Naive thymus-derived CD8-positive, alpha-beta T cell (primary cell): ENCODE data around the gene ATG101. TPM values are rescaled to one million over a fixed set of nuclear protein-coding genes. Genes with fewer than 3 reads are reported as not detected.

Experiments used
- ATAC-seq, 2 donors: fragments of 150-1000 bp; cut with Tn5 transposase in 1 of 2; sonication (Bioruptor Pico), chemical (Tn5 transposase) in 1 of 2; 1 replicate in 1 of 2; 2 replicates in 1 of 2; pipeline ENCODE4 v1.10.0; 2021; ENCODE audit warnings: mild to moderate bottlenecking in 2 of 2, moderate library complexity in 2 of 2
- POLR2A ChIA-PET: fragments of 350-600 bp; sonication (Branson Sonifier 250); formaldehyde crosslinking; loops from one replicate; lab custom pipeline; 2021; ENCODE audit warnings: antibody characterized with exemption; lab: Charles Lee
- DNase-seq, 10 donors: peaks; one replicate each; pipeline versions ENCODE4 v3.0.0 to v3.0.0-alpha.2; 2020 to 2022
- H3K27ac Mint-ChIP-seq, 10 donors: one replicate each; pipeline ENCODE4 v1.8.0; 2020 to 2022; ENCODE audit warnings: mild to moderate bottlenecking in 10 of 10, mixed read lengths in 10 of 10, moderate library complexity in 4 of 10, inconsistent platforms in 1 of 10
- H3K27me3 Mint-ChIP-seq, 5 donors: one replicate each; pipeline ENCODE4 v1.8.0; 2021 to 2022; ENCODE audit warnings: mixed read lengths in 5 of 5
- H3K36me3 Mint-ChIP-seq, 3 donors: one replicate each; pipeline ENCODE4 v1.8.0; 2020 to 2022; ENCODE audit warnings: mixed read lengths in 3 of 3, mild to moderate bottlenecking in 2 of 3, inconsistent platforms in 1 of 3
- H3K4me1 Mint-ChIP-seq, 4 donors: one replicate each; pipeline ENCODE4 v1.8.0; 2021 to 2022; ENCODE audit warnings: mixed read lengths in 4 of 4
- H3K4me3 Mint-ChIP-seq, 10 donors: one replicate each; pipeline ENCODE4 v1.8.0; 2020 to 2022; ENCODE audit warnings: mild to moderate bottlenecking in 10 of 10, mixed read lengths in 10 of 10, moderate library complexity in 6 of 10, inconsistent platforms in 1 of 10
- H3K9me3 Mint-ChIP-seq, 9 donors: one replicate each; pipeline ENCODE4 v1.8.0; 2020 to 2022; ENCODE audit warnings: mixed read lengths in 9 of 9, mild to moderate bottlenecking in 3 of 9, inconsistent platforms in 1 of 9, moderate library complexity in 1 of 9
- polyA plus RNA-seq, 3 donors: library from polyadenylated mRNA; unstranded; fragments of 300-500 nt; fragmentation: Illumina TruSeq; gene quantifications; one replicate each; pipeline ENCODE4 v1.2.3, GENCODE V29; 2021
- total RNA-seq, 8 experiments: library from RNA in 2 of 8; stranded (reverse) in 2 of 8; gene quantifications; one replicate each; pipeline ENCODE4 v1.2.3 and lab custom pipeline; 2021 to 2026

Gene ATG101
- total and polyA plus RNA-seq, 5 experiments from 2014 or later, result 17.6 to 28.8 (median 19.4) TPM

DNA sequence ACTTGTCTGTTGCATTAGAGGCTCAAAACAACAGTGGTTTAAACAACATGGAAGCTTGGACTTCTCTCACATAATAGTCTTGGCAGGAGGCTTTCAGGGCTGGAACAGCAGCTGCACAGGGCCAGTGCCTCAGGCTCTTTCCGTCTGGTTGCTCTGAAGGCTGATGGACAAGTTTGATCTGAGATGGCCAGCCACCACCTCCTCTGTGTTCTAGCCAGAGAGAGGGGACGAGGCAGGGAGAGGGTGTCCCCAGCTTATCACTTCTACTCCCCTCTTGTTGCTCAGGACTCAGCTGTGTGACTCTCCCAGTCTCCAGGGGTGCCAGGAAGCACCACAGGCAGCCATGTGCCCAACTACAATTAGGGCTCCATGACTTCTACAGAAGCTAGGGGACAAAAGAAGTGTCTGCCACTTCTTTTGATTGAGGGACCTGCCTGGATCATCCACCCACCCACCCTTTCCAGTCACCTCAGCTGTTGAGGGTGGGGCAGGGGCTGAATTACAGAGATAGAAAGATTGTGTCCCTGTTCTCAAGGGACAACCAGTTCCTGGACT is 56.3 kb downstream of the ATG101 start:
- Mint-ChIP-seq H3K4me1 (peaks cover 0 to 8% (median 6%) of the 10 kb centered on the region in 4 donors), H3K27me3 (peaks cover 10 to 46% (median 36%) of the 10 kb centered on the region in 5 donors), H3K27ac (peak overlapping the region in 1 of 10 donors; percentile 19), H3K4me3 (no peak overlapping the region), H3K36me3 (no peaks in the 10 kb centered on the region), H3K9me3 (peaks cover 0 to 2% (median 0%) of the 10 kb centered on the region in 9 donors)
- POLR2A ChIA-PET, result no interaction called here
- no peak for ATAC-seq
- DNase-seq, result no peak

Other genes with a start within 250 kb of the ATG101 start
- gene FIGNL2, start 221.3 kb upstream of the ATG101 start, total RNA-seq, result 1 to 10 TPM; 2.8 to 3.2 TPM
- under 1 TPM in 2 of 3 donors, not detected in 1; 0.08 to 0.21 TPM for gene FIGNL2, start 221.3 kb upstream of the ATG101 start, polyA plus RNA-seq
- gene ANKRD33, start 181.9 kb upstream of the ATG101 start, total RNA-seq, result not detected
- gene ANKRD33, start 181.9 kb upstream of the ATG101 start, polyA plus RNA-seq, result not detected
- gene ACVRL1, start 162.5 kb upstream of the ATG101 start, total RNA-seq, result not detected
- gene ACVRL1, start 162.5 kb upstream of the ATG101 start, polyA plus RNA-seq, result not detected
- 10 to 100 TPM; 11.7 to 12.6 TPM for gene ACVR1B, start 118.3 kb upstream of the ATG101 start, total RNA-seq
- 1 to 10 TPM; 1.2 to 2.3 (median 2.2) TPM for gene ACVR1B, start 118.3 kb upstream of the ATG101 start, polyA plus RNA-seq
- 10 to 100 TPM; 35.7 to 36.5 TPM for gene TAMALIN, start 63.0 kb upstream of the ATG101 start, total RNA-seq
- gene TAMALIN, start 63.0 kb upstream of the ATG101 start, polyA plus RNA-seq, result 1 to 10 TPM; 2.0 to 5.2 (median 2.6) TPM
- gene NR4A1, start 18.5 kb upstream of the ATG101 start, total RNA-seq, result 1 to 10 TPM; 1.9 to 2.4 TPM
- under 1 TPM; 0.39 to 0.79 (median 0.45) TPM for gene NR4A1, start 18.5 kb upstream of the ATG101 start, polyA plus RNA-seq
- not detected for gene SMIM41, start 9.7 kb downstream of the ATG101 start, total RNA-seq
- gene SMIM41, start 9.7 kb downstream of the ATG101 start, polyA plus RNA-seq, result not detected
- not detected for gene KRT80, start 122.0 kb downstream of the ATG101 start, total RNA-seq
- not detected for gene KRT80, start 122.0 kb downstream of the ATG101 start, polyA plus RNA-seq
- not detected for gene KRT7, start 163.3 kb downstream of the ATG101 start, total RNA-seq
- not detected for gene KRT7, start 163.3 kb downstream of the ATG101 start, polyA plus RNA-seq
- not detected for gene KRT86, start 204.7 kb downstream of the ATG101 start, total RNA-seq
- not detected for gene KRT86, start 204.7 kb downstream of the ATG101 start, polyA plus RNA-seq
- not detected for gene KRT81, start 221.6 kb downstream of the ATG101 start, total RNA-seq
- not detected for gene KRT81, start 221.6 kb downstream of the ATG101 start, polyA plus RNA-seq